ENCODE data around the gene ZNF574.

The ZNF574 gene

GRCh38 chr19:42064432-42064831 is 11.5 kb upstream of the ZNF574 start:
- TF ChIP-seq ESRRG (CRISPR knock-in tag; IDR thresholded peaks at IDR 0.05) (no peak), RARB (CRISPR knock-in tag; IDR thresholded peaks at IDR 0.05) (no peak), TOX (CRISPR knock-in tag; IDR thresholded peaks at IDR 0.05; ENCODE audit: borderline replicate concordance) (no peak), ZFP3 (CRISPR knock-in tag; IDR thresholded peaks at IDR 0.05) (no peak), ISL1 (CRISPR knock-in tag; IDR thresholded peaks at IDR 0.05) (no peak)
- ATAC-seq = no peak

- ATAC-seq = no peak
Observed at GRCh38 chr19:42065051-42065450, 10.9 kb upstream of the ZNF574 start.

DNA sequence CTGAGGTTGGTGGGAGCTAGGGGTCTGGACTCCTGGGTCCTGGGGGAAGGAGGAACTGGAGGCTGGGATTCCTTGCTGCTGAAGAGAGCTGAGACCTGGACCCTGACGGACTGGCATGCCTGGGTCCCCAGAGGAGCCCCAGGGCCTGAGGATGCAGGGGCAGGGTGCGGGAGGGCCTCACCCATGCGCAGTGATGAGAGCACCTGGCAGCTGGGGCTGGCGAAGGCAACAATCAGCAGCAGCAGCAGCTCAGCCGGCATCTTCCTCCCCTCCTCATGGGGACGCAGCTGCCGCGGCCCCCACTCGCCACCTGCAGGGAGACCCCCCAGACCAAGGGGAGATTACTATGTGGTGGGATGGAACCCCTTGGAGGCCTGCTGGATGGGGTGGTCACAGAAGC is 10.5 kb upstream of the ZNF574 start:
- ATAC-seq = no peak
- TF ChIP-seq ISL1 (CRISPR knock-in tag; IDR thresholded peaks at IDR 0.05) = no peak
- no peak for TF ChIP-seq PPARA (CRISPR knock-in tag; IDR thresholded peaks at IDR 0.05; ENCODE audit: borderline replicate concordance)
- TF ChIP-seq ESRRG (CRISPR knock-in tag; IDR thresholded peaks at IDR 0.05) = no peak
- no peak for TF ChIP-seq ZNF565 (CRISPR knock-in tag; conservative IDR thresholded peaks at IDR 0.05; ENCODE audit: low read depth)
- TF ChIP-seq, protein P1, sequence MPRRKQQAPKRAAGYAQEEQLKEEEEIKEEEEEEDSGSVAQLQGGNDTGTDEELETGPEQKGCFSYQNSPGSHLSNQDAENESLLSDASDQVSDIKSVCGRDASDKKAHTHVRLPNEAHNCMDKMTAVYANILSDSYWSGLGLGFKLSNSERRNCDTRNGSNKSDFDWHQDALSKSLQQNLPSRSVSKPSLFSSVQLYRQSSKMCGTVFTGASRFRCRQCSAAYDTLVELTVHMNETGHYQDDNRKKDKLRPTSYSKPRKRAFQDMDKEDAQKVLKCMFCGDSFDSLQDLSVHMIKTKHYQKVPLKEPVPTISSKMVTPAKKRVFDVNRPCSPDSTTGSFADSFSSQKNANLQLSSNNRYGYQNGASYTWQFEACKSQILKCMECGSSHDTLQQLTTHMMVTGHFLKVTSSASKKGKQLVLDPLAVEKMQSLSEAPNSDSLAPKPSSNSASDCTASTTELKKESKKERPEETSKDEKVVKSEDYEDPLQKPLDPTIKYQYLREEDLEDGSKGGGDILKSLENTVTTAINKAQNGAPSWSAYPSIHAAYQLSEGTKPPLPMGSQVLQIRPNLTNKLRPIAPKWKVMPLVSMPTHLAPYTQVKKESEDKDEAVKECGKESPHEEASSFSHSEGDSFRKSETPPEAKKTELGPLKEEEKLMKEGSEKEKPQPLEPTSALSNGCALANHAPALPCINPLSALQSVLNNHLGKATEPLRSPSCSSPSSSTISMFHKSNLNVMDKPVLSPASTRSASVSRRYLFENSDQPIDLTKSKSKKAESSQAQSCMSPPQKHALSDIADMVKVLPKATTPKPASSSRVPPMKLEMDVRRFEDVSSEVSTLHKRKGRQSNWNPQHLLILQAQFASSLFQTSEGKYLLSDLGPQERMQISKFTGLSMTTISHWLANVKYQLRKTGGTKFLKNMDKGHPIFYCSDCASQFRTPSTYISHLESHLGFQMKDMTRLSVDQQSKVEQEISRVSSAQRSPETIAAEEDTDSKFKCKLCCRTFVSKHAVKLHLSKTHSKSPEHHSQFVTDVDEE (CRISPR knock-in tag; IDR thresholded peaks at IDR 0.05) = no peak
- TF ChIP-seq ZFP3 (CRISPR knock-in tag; IDR thresholded peaks at IDR 0.05) = no peak
- TF ChIP-seq GLIS3 (CRISPR knock-in tag; IDR thresholded peaks at IDR 0.05) = no peak
- TF ChIP-seq TCF4 (CRISPR knock-in tag; IDR thresholded peaks at IDR 0.05; ENCODE audit: borderline replicate concordance) = no peak
- no peak for TF ChIP-seq ZC3H10 (CRISPR knock-in tag; IDR thresholded peaks at IDR 0.05)
- TF ChIP-seq OSR1 (CRISPR knock-in tag; IDR thresholded peaks at IDR 0.05) = no peak
- no peak for TF ChIP-seq BACH2 (CRISPR knock-in tag; IDR thresholded peaks at IDR 0.05; ENCODE audit: borderline replicate concordance)

More at GRCh38 chr19:42065051-42065450, 10.9 kb upstream of the ZNF574 start:
- TF ChIP-seq CREB5 (CRISPR knock-in tag; IDR thresholded peaks at IDR 0.05; ENCODE audit: low read depth) (no peak), ZFP3 (CRISPR knock-in tag; IDR thresholded peaks at IDR 0.05) (no peak), TCF4 (CRISPR knock-in tag; IDR thresholded peaks at IDR 0.05; ENCODE audit: borderline replicate concordance) (no peak), ISL1 (CRISPR knock-in tag; IDR thresholded peaks at IDR 0.05) (no peak), ZFP30 (CRISPR knock-in tag; IDR thresholded peaks at IDR 0.05) (no peak), SNAI2 (CRISPR knock-in tag; IDR thresholded peaks at IDR 0.05) (no peak), ESRRG (CRISPR knock-in tag; IDR thresholded peaks at IDR 0.05) (no peak), ZNF8 (CRISPR knock-in tag; IDR thresholded peaks at IDR 0.05) (no peak), GLIS3 (CRISPR knock-in tag; IDR thresholded peaks at IDR 0.05) (no peak), ZNF70 (CRISPR knock-in tag; IDR thresholded peaks at IDR 0.05) (no peak), CSRNP3 (CRISPR knock-in tag; IDR thresholded peaks at IDR 0.05) (no peak), ZC3H10 (CRISPR knock-in tag; IDR thresholded peaks at IDR 0.05) (no peak), CSDC2 (CRISPR knock-in tag; IDR thresholded peaks at IDR 0.05) (no peak), BACH2 (CRISPR knock-in tag; IDR thresholded peaks at IDR 0.05; ENCODE audit: borderline replicate concordance) (no peak), ZNF565 (CRISPR knock-in tag; conservative IDR thresholded peaks at IDR 0.05; ENCODE audit: low read depth) (no peak), RARB (CRISPR knock-in tag; IDR thresholded peaks at IDR 0.05) (no peak), TOX (CRISPR knock-in tag; IDR thresholded peaks at IDR 0.05; ENCODE audit: borderline replicate concordance) (no peak)
- TF ChIP-seq, protein P2, sequence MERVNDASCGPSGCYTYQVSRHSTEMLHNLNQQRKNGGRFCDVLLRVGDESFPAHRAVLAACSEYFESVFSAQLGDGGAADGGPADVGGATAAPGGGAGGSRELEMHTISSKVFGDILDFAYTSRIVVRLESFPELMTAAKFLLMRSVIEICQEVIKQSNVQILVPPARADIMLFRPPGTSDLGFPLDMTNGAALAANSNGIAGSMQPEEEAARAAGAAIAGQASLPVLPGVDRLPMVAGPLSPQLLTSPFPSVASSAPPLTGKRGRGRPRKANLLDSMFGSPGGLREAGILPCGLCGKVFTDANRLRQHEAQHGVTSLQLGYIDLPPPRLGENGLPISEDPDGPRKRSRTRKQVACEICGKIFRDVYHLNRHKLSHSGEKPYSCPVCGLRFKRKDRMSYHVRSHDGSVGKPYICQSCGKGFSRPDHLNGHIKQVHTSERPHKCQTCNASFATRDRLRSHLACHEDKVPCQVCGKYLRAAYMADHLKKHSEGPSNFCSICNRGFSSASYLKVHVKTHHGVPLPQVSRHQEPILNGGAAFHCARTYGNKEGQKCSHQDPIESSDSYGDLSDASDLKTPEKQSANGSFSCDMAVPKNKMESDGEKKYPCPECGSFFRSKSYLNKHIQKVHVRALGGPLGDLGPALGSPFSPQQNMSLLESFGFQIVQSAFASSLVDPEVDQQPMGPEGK (CRISPR knock-in tag; IDR thresholded peaks at IDR 0.05; ENCODE audit: borderline replicate concordance) = no peak
- TF ChIP-seq, protein P3, sequence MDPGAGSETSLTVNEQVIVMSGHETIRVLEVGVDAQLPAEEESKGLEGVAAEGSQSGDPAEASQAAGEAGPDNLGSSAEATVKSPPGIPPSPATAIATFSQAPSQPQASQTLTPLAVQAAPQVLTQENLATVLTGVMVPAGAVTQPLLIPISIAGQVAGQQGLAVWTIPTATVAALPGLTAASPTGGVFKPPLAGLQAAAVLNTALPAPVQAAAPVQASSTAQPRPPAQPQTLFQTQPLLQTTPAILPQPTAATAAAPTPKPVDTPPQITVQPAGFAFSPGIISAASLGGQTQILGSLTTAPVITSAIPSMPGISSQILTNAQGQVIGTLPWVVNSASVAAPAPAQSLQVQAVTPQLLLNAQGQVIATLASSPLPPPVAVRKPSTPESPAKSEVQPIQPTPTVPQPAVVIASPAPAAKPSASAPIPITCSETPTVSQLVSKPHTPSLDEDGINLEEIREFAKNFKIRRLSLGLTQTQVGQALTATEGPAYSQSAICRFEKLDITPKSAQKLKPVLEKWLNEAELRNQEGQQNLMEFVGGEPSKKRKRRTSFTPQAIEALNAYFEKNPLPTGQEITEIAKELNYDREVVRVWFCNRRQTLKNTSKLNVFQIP (CRISPR knock-in tag; IDR thresholded peaks at IDR 0.05; ENCODE audit: borderline replicate concordance, low read depth) = no peak
- TF ChIP-seq, protein P1 (CRISPR knock-in tag; IDR thresholded peaks at IDR 0.05) = no peak

All from SK-N-SH treated with all-trans-retinoic acid at 6 μM for 48 hours (cell line).